GM12892 (cell line): ENCODE results near the gene CFAP69.

Experiments used
- DNase-seq: peaks from one replicate; pipeline ENCODE4 v3.0.0; 2011; ENCODE audit not compliant: insufficient read length
- FAIRE-seq: peaks from 2 replicates; lab custom pipeline; 2011; peaks lifted over from hg19 to GRCh38; lab: Jason Lieb, UNC
- POLR2AphosphoS5 ChIP-seq: IDR thresholded peaks from 2 replicates; pipeline ENCODE4 v1.6.1; 2011; ENCODE audit warnings: low read depth, low read length, control low read depth
- TAF1 ChIP-seq: IDR thresholded peaks from 2 replicates; pipeline ENCODE4 v1.6.1; 2011; ENCODE audit warnings: low read depth, mild to moderate bottlenecking, control low read depth, low read length, borderline replicate concordance

Gene CFAP69

DNA sequence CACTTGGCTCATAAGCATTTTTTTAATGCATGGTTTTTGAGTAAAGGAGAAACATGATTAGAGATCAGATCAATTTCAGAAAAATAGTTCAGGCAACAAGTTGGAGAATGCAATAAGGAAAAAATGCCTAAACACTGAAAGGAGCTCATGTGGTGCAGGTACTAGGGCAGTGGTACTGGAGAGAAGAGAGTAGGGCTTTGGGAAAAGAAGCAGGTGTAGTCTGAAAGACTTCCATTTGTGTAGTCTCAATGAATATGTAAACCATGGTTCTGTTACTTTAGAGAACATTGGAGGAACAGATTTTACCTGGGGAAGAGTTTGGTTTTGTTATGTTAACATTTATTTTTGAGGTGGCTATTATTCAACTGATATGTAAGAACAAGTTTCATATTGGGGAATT is 107.0 kb downstream of the CFAP69 start:
- FAIRE-seq, result no peak
- DNase-seq, result no peak
- TF ChIP-seq POLR2AphosphoS5 (no peak), TAF1 (no peak)
